Measurements from ENCODE around the gene OTUB2.
A peak's percentile ranks its signal among the peaks of the same experiment; 100 is the strongest.

OTUB2 gene

GRCh38 chr14:94043756-94044475 is 17.8 kb downstream of the OTUB2 start:
- Histone ChIP-seq H3K4ac (ENCODE audit: low read length) (no peak overlapping the region), H3K4me2 (ENCODE audit: insufficient read depth, low read length, poor library complexity, severe bottlenecking) (no peak overlapping the region), H3K18ac (ENCODE audit: low read length) (no peak overlapping the region), H2BK5ac (ENCODE audit: low read length) (no peak overlapping the region), H2AK5ac (ENCODE audit: low read depth, low read length) (no peak overlapping the region), H4K8ac (ENCODE audit: low read depth, low read length) (peak overlapping the region; percentile 74), H2BK120ac (ENCODE audit: low read depth, low read length) (no peak overlapping the region), H3K4me1 (ENCODE audit: control insufficient read depth in 2 of 2, insufficient read depth in 1 of 2, low read depth in 1 of 2, low read length in 2 of 2) (peaks cover 0 to 2% of the 10 kb centered on the region in 2 donors), H3K79me1 (ENCODE audit: low read depth, low read length) (no peaks in the 10 kb centered on the region), H4K91ac (ENCODE audit: low read depth, low read length, poor library complexity) (no peak overlapping the region), H2AFZ (ENCODE audit: low read length) (no peak overlapping the region), H2BK12ac (ENCODE audit: low read length) (no peak overlapping the region), H2BK15ac (ENCODE audit: low read length) (no peak overlapping the region), H3K36me3 (replicated peaks in 1 of 2; ENCODE audit: control insufficient read depth in 2 of 2, insufficient read depth in 2 of 2, low read length in 2 of 2) (peaks cover 27 to 58% of the 10 kb centered on the region in 2 donors), H3K27ac (replicated peaks; ENCODE audit: low read length) (no peak overlapping the region), H3K9ac (ENCODE audit: low read depth, low read length, poor library complexity) (no peak overlapping the region), H3K9me3 (replicated peaks in 1 of 2; ENCODE audit: control insufficient read depth in 2 of 2, insufficient read depth in 1 of 2, low read depth in 1 of 2, low read length in 2 of 2) (no peaks in the 10 kb centered on the region), H3K4me3 (ENCODE audit: low read length in 2 of 2) (no peak overlapping the region), H3K23ac (ENCODE audit: low read depth, low read length, poor library complexity) (no peak overlapping the region), H3K14ac (ENCODE audit: low read length) (no peak overlapping the region), H3K27me3 (ENCODE audit: control insufficient read depth in 3 of 3, insufficient read depth in 3 of 3, low read depth in 1 of 3, low read length in 3 of 3) (no peaks in the 10 kb centered on the region)
- no CpG with 5 or more reads among the region's 14 CpGs for WGBS, 2 donors (ENCODE audit: extremely low coverage in 2 of 2, insufficient read length in 2 of 2, insufficient replicate concordance in 1 of 2)
- DNase-seq (ENCODE audit: low spot score): no peak

GRCh38 chr14:94044476-94045091 is 18.4 kb downstream of the OTUB2 start:
- Histone ChIP-seq H3K36me3 (replicated peaks in 1 of 2; ENCODE audit: control insufficient read depth in 2 of 2, insufficient read depth in 2 of 2, low read length in 2 of 2) (peaks cover 30 to 64% of the 10 kb centered on the region in 2 donors), H3K18ac (ENCODE audit: low read length) (no peak overlapping the region), H2AFZ (ENCODE audit: low read length) (no peak overlapping the region), H3K23ac (ENCODE audit: low read depth, low read length, poor library complexity) (no peak overlapping the region), H2AK5ac (ENCODE audit: low read depth, low read length) (no peak overlapping the region), H3K4me3 (ENCODE audit: low read length in 2 of 2) (no peak overlapping the region), H3K9ac (ENCODE audit: low read depth, low read length, poor library complexity) (no peak overlapping the region), H4K91ac (ENCODE audit: low read depth, low read length, poor library complexity) (no peak overlapping the region), H2BK5ac (ENCODE audit: low read length) (no peak overlapping the region), H4K8ac (ENCODE audit: low read depth, low read length) (no peak overlapping the region), H2BK12ac (ENCODE audit: low read length) (no peak overlapping the region), H3K79me1 (ENCODE audit: low read depth, low read length) (no peaks in the 10 kb centered on the region), H3K27ac (replicated peaks; ENCODE audit: low read length) (no peak overlapping the region), H3K4ac (ENCODE audit: low read length) (no peak overlapping the region), H3K4me2 (ENCODE audit: insufficient read depth, low read length, poor library complexity, severe bottlenecking) (no peak overlapping the region), H3K9me3 (replicated peaks in 1 of 2; ENCODE audit: control insufficient read depth in 2 of 2, insufficient read depth in 1 of 2, low read depth in 1 of 2, low read length in 2 of 2) (no peaks in the 10 kb centered on the region), H3K27me3 (ENCODE audit: control insufficient read depth in 3 of 3, insufficient read depth in 3 of 3, low read depth in 1 of 3, low read length in 3 of 3) (no peaks in the 10 kb centered on the region), H3K4me1 (ENCODE audit: control insufficient read depth in 2 of 2, insufficient read depth in 1 of 2, low read depth in 1 of 2, low read length in 2 of 2) (no peaks in the 10 kb centered on the region), H2BK120ac (ENCODE audit: low read depth, low read length) (no peak overlapping the region), H2BK15ac (ENCODE audit: low read length) (no peak overlapping the region), H3K14ac (ENCODE audit: low read length) (no peak overlapping the region)
- no peak for DNase-seq (ENCODE audit: low spot score)
- no CpG with 5 or more reads among the region's 20 CpGs for WGBS, 2 donors (ENCODE audit: extremely low coverage in 2 of 2, insufficient read length in 2 of 2, insufficient replicate concordance in 1 of 2)

GRCh38 chr14:94045101-94045500 is 19.0 kb downstream of the OTUB2 start:
- Histone ChIP-seq H3K4ac (ENCODE audit: low read length) (no peak overlapping the region), H3K36me3 (replicated peaks in 1 of 2; ENCODE audit: control insufficient read depth in 2 of 2, insufficient read depth in 2 of 2, low read length in 2 of 2) (peaks cover 34 to 70% of the 10 kb centered on the region in 2 donors)
- no CpG with 5 or more reads among the region's 8 CpGs for WGBS, 2 donors (ENCODE audit: extremely low coverage in 2 of 2, insufficient read length in 2 of 2, insufficient replicate concordance in 1 of 2)

GRCh38 chr14:94045563-94046345 is 19.6 kb downstream of the OTUB2 start:
- no peak overlapping the region for H2AFZ ChIP-seq (ENCODE audit: low read length)
- H2BK5ac ChIP-seq (ENCODE audit: low read length): no peak overlapping the region
- H3K18ac ChIP-seq (ENCODE audit: low read length): no peak overlapping the region
- H4K91ac ChIP-seq (ENCODE audit: low read depth, low read length, poor library complexity): no peak overlapping the region
- DNase-seq (ENCODE audit: low spot score): no peak
- H3K27ac ChIP-seq (replicated peaks; ENCODE audit: low read length): no peak overlapping the region
- H2BK12ac ChIP-seq (ENCODE audit: low read length): no peak overlapping the region
- H3K79me1 ChIP-seq (ENCODE audit: low read depth, low read length): no peaks in the 10 kb centered on the region
- no peak overlapping the region for H2BK15ac ChIP-seq (ENCODE audit: low read length)
- no peak overlapping the region for H3K4me2 ChIP-seq (ENCODE audit: insufficient read depth, low read length, poor library complexity, severe bottlenecking)
- H3K14ac ChIP-seq (ENCODE audit: low read length): no peak overlapping the region
- no peak overlapping the region for H3K4me3 ChIP-seq (ENCODE audit: low read length in 2 of 2)
- no peaks in the 10 kb centered on the region for H3K27me3 ChIP-seq (ENCODE audit: control insufficient read depth in 3 of 3, insufficient read depth in 3 of 3, low read depth in 1 of 3, low read length in 3 of 3)
- no peak overlapping the region for H3K4ac ChIP-seq (ENCODE audit: low read length)
- no peaks in the 10 kb centered on the region for H3K4me1 ChIP-seq (ENCODE audit: control insufficient read depth in 2 of 2, insufficient read depth in 1 of 2, low read depth in 1 of 2, low read length in 2 of 2)
- H4K8ac ChIP-seq (ENCODE audit: low read depth, low read length): no peak overlapping the region
- no peak overlapping the region for H2BK120ac ChIP-seq (ENCODE audit: low read depth, low read length)
- H2AK5ac ChIP-seq (ENCODE audit: low read depth, low read length): no peak overlapping the region
- no peak overlapping the region for H3K23ac ChIP-seq (ENCODE audit: low read depth, low read length, poor library complexity)
- WGBS, 2 donors (ENCODE audit: extremely low coverage in 2 of 2, insufficient read length in 2 of 2, insufficient replicate concordance in 1 of 2): no CpG with 5 or more reads among the region's 19 CpGs
- H3K9ac ChIP-seq (ENCODE audit: low read depth, low read length, poor library complexity): no peak overlapping the region
- no peaks in the 10 kb centered on the region for H3K9me3 ChIP-seq (replicated peaks in 1 of 2; ENCODE audit: control insufficient read depth in 2 of 2, insufficient read depth in 1 of 2, low read depth in 1 of 2, low read length in 2 of 2)
- H3K36me3 ChIP-seq (replicated peaks in 1 of 2; ENCODE audit: control insufficient read depth in 2 of 2, insufficient read depth in 2 of 2, low read length in 2 of 2): peaks cover 38 to 76% of the 10 kb centered on the region in 2 donors

More at GRCh38 chr14:94045101-94045500, 19.0 kb downstream of the OTUB2 start:
- Histone ChIP-seq H2BK5ac (ENCODE audit: low read length) (no peak overlapping the region), H3K4me3 (ENCODE audit: low read length in 2 of 2) (no peak overlapping the region), H3K79me1 (ENCODE audit: low read depth, low read length) (no peaks in the 10 kb centered on the region), H3K27me3 (ENCODE audit: control insufficient read depth in 3 of 3, insufficient read depth in 3 of 3, low read depth in 1 of 3, low read length in 3 of 3) (no peaks in the 10 kb centered on the region), H2BK15ac (ENCODE audit: low read length) (no peak overlapping the region), H3K9ac (ENCODE audit: low read depth, low read length, poor library complexity) (no peak overlapping the region), H3K18ac (ENCODE audit: low read length) (no peak overlapping the region), H2AK5ac (ENCODE audit: low read depth, low read length) (no peak overlapping the region), H2BK12ac (ENCODE audit: low read length) (no peak overlapping the region), H3K4me2 (ENCODE audit: insufficient read depth, low read length, poor library complexity, severe bottlenecking) (no peak overlapping the region), H3K23ac (ENCODE audit: low read depth, low read length, poor library complexity) (no peak overlapping the region), H3K9me3 (replicated peaks in 1 of 2; ENCODE audit: control insufficient read depth in 2 of 2, insufficient read depth in 1 of 2, low read depth in 1 of 2, low read length in 2 of 2) (no peaks in the 10 kb centered on the region), H3K27ac (replicated peaks; ENCODE audit: low read length) (no peak overlapping the region), H2BK120ac (ENCODE audit: low read depth, low read length) (no peak overlapping the region), H3K4me1 (ENCODE audit: control insufficient read depth in 2 of 2, insufficient read depth in 1 of 2, low read depth in 1 of 2, low read length in 2 of 2) (no peaks in the 10 kb centered on the region), H2AFZ (ENCODE audit: low read length) (no peak overlapping the region), H4K91ac (ENCODE audit: low read depth, low read length, poor library complexity) (no peak overlapping the region), H4K8ac (ENCODE audit: low read depth, low read length) (no peak overlapping the region), H3K14ac (ENCODE audit: low read length) (no peak overlapping the region)
- no peak for DNase-seq (ENCODE audit: low spot score)

Data from neuronal stem cell (in vitro differentiated cells).